ENCODE measurements around the gene PPFIA1.
A peak's percentile ranks its signal among the peaks of the same experiment; 100 is the strongest.
"Not testable (repeated sequence)": the region's sequence is repeated elsewhere in the genome, so short reads cannot be mapped to it uniquely, and the experiment has no call there.

Gene PPFIA1

DNA sequence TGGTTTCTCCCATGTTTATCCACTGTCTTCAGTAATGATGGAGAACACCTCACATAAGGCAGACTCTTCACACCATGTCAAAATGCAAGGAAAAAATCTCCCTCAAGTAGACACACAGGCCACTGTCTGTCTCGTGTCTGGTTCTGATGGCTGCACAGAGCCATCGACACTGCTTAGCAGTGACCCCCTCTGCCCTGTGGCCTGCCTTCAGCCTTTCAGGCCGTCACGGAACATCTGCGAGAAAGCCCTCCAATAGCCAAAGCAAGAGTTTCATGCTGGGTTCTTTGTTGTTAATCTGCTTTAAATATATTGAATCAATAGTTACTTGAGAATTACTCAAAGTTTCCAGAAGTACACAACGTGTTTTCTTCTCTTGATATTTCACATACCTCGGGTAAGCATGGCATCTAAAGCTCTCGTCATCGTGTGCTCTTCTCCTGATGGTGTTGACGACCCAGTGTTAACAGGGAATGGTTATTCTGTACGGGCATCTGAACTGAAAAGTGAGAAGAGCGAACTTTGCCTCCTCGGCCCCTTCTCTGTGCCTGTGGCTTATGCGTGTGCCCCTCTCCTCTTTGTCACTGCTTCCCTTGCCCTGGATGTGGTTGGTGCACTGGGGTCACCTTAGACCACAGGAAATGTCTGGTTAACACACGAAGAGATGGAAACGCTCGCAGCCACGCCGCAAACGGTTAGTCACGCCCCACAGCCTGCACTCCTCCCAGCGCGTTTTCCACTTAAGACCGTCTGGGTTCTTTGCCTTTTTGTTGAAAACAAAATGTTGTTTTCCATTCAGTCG is 94.5 kb downstream of the PPFIA1 start:
- no peak for DNase-seq

DNA sequence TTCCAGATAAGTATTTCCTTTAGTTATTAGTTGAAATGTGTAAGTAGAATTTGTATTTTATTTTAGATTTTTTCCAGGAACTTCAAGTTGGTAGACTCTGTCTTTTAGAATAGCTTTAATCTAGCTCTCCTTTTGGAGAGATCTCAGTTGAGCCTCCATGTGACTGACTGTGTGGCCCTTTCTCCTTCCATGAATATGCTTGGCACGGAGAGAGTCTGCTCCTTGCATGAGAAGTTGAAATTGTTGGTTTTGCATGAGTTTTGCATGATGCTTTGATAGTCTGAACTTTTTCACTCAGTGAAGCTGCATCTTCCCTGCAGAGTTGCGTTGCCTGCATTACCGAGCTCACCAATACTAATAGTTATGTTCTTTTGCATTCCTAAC is 95.0 kb downstream of the PPFIA1 start:
- DNase-seq, result no peak

DNA sequence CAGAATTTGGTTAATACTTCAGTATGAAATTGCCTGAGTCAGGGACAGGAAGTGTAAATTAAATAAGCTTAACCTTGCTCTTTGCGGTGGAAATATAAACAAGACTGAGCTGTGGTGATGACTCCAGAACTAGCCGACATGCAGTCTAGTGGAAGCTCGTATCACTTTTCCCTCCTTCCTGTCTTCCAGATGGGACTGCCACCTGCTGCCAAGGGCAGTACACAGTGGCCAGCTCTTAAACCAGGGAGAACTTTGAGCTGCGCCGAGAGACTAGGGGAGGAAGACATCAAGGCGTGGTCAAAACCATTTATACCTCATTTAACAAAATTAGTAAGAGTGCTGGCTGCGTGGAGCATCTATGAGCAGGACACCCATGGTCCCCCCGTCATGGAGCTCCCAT is 96.6 kb downstream of the PPFIA1 start:
- DNase-seq, result no peak

DNA sequence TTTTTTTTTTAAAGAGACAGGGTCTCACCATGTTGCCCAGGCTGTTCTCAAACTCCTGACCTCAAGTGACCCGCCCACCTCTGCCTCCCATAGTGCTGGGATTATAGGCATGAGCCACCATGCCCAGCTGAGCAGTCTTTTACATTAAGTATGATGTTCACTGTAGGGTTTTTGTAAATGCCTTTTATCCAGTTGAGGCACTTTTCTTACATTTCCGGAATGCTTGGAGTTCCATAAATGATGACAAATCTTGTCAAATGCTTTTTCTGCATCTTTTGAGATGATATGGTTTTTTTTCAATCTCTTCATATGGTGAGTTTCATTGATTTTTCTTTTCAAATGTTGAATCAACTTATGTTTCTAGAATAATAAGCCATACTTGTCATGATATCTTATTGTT is 98.5 kb downstream of the PPFIA1 start:
- no peak for DNase-seq

DNA sequence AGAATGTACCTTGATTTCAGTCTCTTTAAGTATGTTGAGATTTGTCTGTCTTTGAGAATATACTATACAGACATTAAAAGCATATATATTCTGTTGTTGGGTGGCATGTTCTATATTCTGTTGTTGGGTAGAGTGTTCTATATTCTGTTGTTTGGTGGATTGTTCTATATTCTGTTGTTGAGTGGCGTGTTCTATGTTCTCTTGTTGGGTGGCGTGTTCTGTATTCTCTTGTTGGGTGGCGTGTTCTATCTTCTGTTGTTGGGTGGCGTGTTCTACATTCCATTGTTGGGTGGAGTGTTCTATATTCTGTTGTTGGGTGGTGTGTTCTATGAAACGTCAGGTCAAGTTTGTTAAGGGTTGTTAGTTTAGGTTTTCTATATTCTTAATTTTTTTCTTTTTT is 100.8 kb downstream of the PPFIA1 start:
- no peak for DNase-seq

DNA sequence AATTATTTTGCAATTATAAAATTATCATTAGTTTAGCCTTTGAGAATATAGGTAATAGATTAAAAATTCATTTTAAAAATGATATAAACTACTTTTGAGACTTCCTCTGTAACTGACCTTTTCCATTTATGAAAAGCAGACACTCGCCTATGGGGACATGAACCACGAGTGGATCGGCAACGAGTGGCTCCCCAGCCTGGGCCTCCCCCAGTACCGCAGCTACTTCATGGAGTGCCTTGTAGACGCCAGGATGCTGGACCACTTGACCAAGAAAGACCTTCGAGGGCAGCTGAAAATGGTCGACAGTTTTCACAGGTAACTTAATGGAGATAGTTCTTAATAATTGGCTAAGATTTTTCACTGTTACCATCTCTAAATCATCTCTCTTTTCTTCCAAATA is 101.6 kb downstream of the PPFIA1 start:
- DNase-seq, result no peak

DNA sequence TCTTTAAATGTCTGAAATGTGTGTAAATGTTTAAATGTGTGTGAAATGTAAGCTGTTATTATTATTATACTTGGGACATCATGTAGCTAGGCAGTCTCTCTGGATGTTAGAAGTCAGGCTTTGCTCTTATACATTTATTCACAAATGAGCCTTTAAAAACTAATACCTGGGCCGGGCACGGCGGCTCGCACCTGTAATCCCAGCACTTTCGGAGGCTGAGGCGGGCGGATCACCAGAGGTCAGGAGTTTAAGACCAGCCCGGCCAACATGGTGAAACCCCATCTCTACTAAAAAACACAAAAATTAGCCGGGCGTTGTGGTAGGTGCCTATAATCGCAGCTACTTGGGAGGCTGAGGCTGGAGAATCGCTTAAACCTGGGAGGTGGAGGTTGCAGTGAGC is 106.1 kb downstream of the PPFIA1 start:
- DNase-seq, result no peak

- no peak for DNase-seq
These were observed 107.2 kb downstream of the PPFIA1 start for GRCh38 chr11:70377645-70378044.

DNA sequence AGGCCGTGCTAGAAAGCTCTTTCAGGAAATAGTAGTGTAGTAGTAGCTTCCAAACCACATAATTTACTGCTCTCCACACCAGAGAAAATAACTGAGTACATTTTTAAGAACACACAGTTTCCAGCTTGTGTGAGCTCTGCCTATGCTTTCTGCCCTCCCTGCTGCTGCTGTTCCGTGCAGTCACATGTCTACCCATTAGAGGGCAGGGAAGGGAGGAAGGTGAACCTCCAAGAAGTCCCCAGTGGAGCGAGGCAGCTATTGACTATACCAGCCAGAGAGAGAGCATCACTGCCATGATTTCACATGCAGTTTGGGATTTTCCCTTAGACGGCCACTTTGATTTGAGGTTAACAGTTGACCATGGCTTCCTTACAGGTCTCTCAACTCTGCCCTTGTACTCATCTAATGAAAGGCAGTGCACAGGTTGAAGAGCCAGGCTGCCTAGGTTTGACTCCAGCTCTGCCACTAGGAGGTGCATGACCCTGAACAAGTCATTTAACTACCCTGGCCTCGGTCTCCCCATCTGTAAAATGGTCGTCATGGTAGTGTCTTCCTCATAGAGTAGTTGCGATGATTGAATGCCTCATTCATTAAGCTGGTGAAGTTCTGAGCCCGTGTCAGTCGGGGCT is 108.1 kb downstream of the PPFIA1 start:
- no peak for DNase-seq

DNA sequence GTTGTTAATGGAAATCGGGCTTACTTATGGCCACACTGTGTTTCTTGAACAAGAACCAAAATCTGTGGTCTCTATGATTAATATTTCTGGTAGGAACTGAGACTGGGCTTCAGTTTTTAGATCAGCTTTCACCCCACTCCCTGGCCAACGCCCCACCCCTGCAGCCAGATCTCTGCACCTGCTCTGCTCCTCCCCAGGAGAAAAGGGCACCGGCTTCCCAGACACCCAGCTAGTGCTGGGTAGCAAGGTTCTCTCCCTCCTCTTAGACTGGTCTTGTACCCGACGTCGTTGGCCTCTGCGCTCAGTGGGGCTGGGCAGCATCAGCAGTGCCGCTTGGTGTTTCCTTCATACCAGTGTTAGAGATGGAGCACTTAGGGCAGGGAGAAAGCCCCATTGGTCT is 110.9 kb downstream of the PPFIA1 start:
- DNase-seq, result no peak

GRCh38 chr11:70381872-70382861 is 111.7 kb downstream of the PPFIA1 start:
- no peak for DNase-seq

DNA sequence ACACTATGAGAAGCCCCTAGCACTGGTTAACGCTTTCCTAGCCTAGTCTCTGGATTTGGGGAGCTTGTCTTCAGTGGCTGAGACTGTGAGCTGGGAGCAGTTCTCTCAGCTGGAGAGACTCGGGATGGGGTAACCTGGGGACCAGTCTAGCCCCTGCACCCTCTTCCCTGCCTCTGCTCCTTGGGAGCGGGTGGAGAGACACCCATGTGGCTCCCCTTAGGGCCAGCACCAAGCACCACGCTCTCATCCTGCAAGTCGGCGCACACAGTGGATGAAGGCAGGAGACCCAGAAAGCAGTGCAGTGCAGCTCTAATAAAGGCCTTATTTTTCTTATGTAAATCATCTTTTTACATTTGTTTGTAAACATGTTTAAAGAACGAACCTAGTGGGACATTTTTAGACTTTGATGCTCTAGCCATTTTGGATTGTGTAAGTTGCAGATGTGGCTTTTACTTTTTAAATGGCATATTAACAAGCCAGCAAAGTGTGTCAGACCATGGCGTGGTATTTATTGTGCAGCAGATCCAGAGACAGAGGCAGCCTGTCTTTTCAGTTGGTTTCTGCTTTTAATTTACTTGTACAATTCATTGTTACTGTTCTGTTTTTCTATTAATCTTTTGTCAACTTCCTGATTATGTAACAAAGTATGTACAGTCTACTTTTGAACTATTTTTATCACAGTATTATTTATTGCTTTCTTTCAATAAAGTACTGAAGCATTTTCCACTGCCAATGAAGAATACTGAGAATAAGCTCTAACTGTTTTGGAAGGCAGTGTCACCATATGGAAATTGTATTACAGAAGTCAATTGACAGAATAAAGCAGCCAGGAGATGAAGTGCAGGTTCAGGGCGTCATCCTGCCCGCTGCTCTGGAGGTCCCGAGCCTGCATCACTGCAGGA is 113.4 kb downstream of the PPFIA1 start:
- no peak for DNase-seq

GRCh38 chr11:70384566-70385152 is 114.2 kb downstream of the PPFIA1 start:
- no peak for DNase-seq

GRCh38 chr11:70387564-70387963 is 117.1 kb downstream of the PPFIA1 start:
- DNase-seq, result no peak

GRCh38 chr11:70389201-70389600 is 118.7 kb downstream of the PPFIA1 start:
- DNase-seq, result no peak

GRCh38 chr11:70390882-70391281 is 120.4 kb downstream of the PPFIA1 start:
- not testable (repeated sequence) for DNase-seq

GRCh38 chr11:70394211-70394950 is 123.9 kb downstream of the PPFIA1 start:
- no peak for DNase-seq

DNA sequence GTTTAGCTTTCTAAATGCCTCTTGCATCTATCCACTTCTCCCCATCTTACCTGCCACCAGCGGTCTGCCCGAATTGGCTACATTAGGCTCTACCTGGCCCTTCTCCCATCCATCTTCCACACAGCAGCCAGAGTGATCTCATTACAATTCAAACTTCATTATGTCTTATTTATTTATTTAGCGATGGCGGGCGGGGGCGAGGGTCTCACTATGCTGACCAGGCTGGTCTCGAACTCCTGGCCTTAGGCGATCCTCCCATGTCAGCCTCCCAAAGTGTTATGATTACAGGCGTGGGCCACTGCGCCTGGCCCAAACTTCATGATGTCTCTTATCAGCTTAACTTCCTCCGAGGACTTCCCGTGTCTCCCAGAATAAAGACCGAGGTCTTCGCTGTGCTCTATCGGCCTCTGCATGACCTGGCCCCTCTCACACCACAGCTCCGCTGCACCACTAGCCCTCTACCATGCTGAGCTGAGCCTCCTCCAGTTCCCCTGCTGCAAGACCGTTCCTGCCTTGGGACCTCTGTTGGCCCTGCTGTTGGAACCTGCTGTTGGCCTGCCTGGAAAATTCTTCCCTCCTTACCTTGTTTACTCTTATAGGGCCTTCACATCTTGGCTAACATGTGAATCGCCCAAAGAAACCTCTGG is 127.0 kb downstream of the PPFIA1 start:
- DNase-seq, result peak; percentile 5

- peak; percentile 27 for DNase-seq
These were observed 127.7 kb downstream of the PPFIA1 start, which contains the start of gene CTTN for GRCh38 chr11:70397983-70398833. CTTN (plus strand) TSS chr11:70398529; CDS start chr11:70407298, 8,769 bp downstream.
